SK-N-SH (cell line): ENCODE results near the gene NLGN1. TPM values are rescaled to one million over a fixed set of nuclear protein-coding genes. Genes with fewer than 3 reads are reported as not detected.

ENCODE experiments used
- CTCF ChIA-PET: fragments of 300-600, 350-600 bp; formaldehyde crosslinking; extraction: SDS; loops from one replicate; lab custom pipeline; 2021; lab: Yijun Ruan, JAX
- POLR2A ChIA-PET: fragments of 350-600 bp; sonication (Branson Sonifier 250); formaldehyde crosslinking; extraction: SDS; loops from one replicate; lab custom pipeline; 2020; ENCODE audit warnings: antibody characterized with exemption, inconsistent platforms; lab: Yijun Ruan, JAX
- DNase-seq: peaks from one replicate; pipeline ENCODE4 v3.0.0; 2012
- H2AFZ ChIP-seq: fragments of 200-600 bp; sonication (generic); 2 replicates; pipeline ENCODE4 v1.8.1; 2016; ENCODE audit warnings: antibody characterized with exemption, mild to moderate bottlenecking, low read depth
- H3F3A ChIP-seq: fragments of 200-600 bp; sonication (generic); replicated peaks from 2 replicates; pipeline ENCODE3; 2016; ENCODE audit warnings: antibody characterized with exemption, mild to moderate bottlenecking; ENCODE audit not compliant: insufficient read depth
- H3K27ac ChIP-seq, 2 experiments: fragments of 200-500 bp in 1 of 2; fragments of 200-600 bp in 1 of 2; sonication (Bioruptor generic) in 1 of 2; sonication (generic), shearing (Covaris generic) in 1 of 2; 2 replicates each; pipeline versions ENCODE4 v1.5.1 to v1.6.1; 2014 to 2016; ENCODE audit warnings: low read depth in 2 of 2, inconsistent platforms in 1 of 2, low read length in 1 of 2, mild to moderate bottlenecking in 1 of 2, mixed read lengths in 1 of 2
- H3K27me3 ChIP-seq: fragments of 200-600 bp; sonication (generic), shearing (Covaris generic); 2 replicates; pipeline ENCODE4 v1.6.1; 2016; ENCODE audit warnings: mixed run types; ENCODE audit not compliant: insufficient read depth
- H3K36me3 ChIP-seq, 2 experiments: fragments of 200-500 bp in 1 of 2; fragments of 200-600 bp in 1 of 2; sonication (Bioruptor generic) in 1 of 2; sonication (generic) in 1 of 2; replicated peaks in 1 of 2; 2 replicates each; pipeline versions ENCODE3 to v1.5.1; 2014 to 2016; ENCODE audit warnings: low read length in 1 of 2, mild to moderate bottlenecking in 1 of 2; ENCODE audit not compliant: insufficient read depth in 2 of 2, control insufficient read depth in 1 of 2
- H3K4me1 ChIP-seq, 2 experiments: fragments of 200-500 bp in 1 of 2; fragments of 200-600 bp in 1 of 2; sonication (Bioruptor generic) in 1 of 2; sonication (generic), shearing (Covaris generic) in 1 of 2; 2 replicates each; pipeline versions ENCODE4 v1.5.1 to v1.6.1; 2014 to 2016; ENCODE audit warnings: low read depth in 1 of 2, low read length in 1 of 2, mixed run types in 1 of 2; ENCODE audit not compliant: insufficient read depth in 2 of 2, control insufficient read depth in 1 of 2
- H3K4me2 ChIP-seq: fragments of 200-600 bp; sonication (generic), shearing (Covaris generic); 2 replicates; pipeline ENCODE4 v1.6.1; 2017; ENCODE audit warnings: mixed run types
- H3K4me3 ChIP-seq, 2 experiments: fragments of 200-500 bp in 1 of 2; fragments of 200-600 bp in 1 of 2; sonication (Bioruptor generic) in 1 of 2; sonication (generic), shearing (Covaris generic) in 1 of 2; 2 replicates each; pipeline versions ENCODE4 v1.5.1 to v1.8.1; 2014 to 2016; ENCODE audit warnings: low read depth in 2 of 2, inconsistent platforms in 1 of 2, low read length in 1 of 2, mild to moderate bottlenecking in 1 of 2, mixed read lengths in 1 of 2, moderate library complexity in 1 of 2
- H3K79me2 ChIP-seq: fragments of 200-600 bp; sonication (generic); 2 replicates; pipeline ENCODE4 v1.8.1; 2017; ENCODE audit warnings: mild to moderate bottlenecking; ENCODE audit not compliant: insufficient read depth
- H3K9ac ChIP-seq: fragments of 200-600 bp; sonication (generic); 2 replicates; pipeline ENCODE4 v1.6.1; 2017; ENCODE audit warnings: mixed run types
- H3K9me2 ChIP-seq: fragments of 200-600 bp; sonication (generic); 2 replicates; pipeline ENCODE4 v1.6.1; 2017; ENCODE audit warnings: mixed run types
- H3K9me3 ChIP-seq: fragments of 200-600 bp; sonication (generic); 2 replicates; pipeline ENCODE4 v1.6.1; 2017; ENCODE audit warnings: mixed run types, mild to moderate bottlenecking, moderate library complexity
- H4K20me1 ChIP-seq: fragments of 200-600 bp; sonication (generic); 2 replicates; pipeline ENCODE4 v1.6.1; 2017; ENCODE audit warnings: mild to moderate bottlenecking, mixed run types; ENCODE audit not compliant: insufficient read depth
- ELF1 ChIP-seq: IDR thresholded peaks from 2 replicates; pipeline ENCODE4 v1.4.0; 2012
- EP300 ChIP-seq, 2 experiments: IDR thresholded peaks; 2 replicates each; pipeline versions ENCODE4 v1.4.0 to v1.6.1; 2012; ENCODE audit warnings: borderline replicate concordance in 1 of 2, low read depth in 1 of 2, low read length in 1 of 2
- EZH2phosphoT487 ChIP-seq: fragments of 200-600 bp; sonication (generic); IDR thresholded peaks from 2 replicates; pipeline ENCODE4 v1.6.1; 2017; ENCODE audit warnings: low read depth, mixed run types, mild to moderate bottlenecking, antibody characterized with exemption, moderate library complexity, borderline replicate concordance
- FOSL2 ChIP-seq: IDR thresholded peaks from 2 replicates; pipeline ENCODE4 v1.4.0; 2012; ENCODE audit warnings: low read depth, mild to moderate bottlenecking, moderate library complexity, borderline replicate concordance
- GATA2 ChIP-seq: sonication (generic); formaldehyde crosslinking; IDR thresholded peaks from 2 replicates; pipeline ENCODE4 v1.5.0; 2020; ENCODE audit warnings: mild to moderate bottlenecking, missing genetic modification reagents
- JUND ChIP-seq: IDR thresholded peaks from 2 replicates; pipeline ENCODE4 v1.4.0; 2012
- MEF2A ChIP-seq: IDR thresholded peaks from 2 replicates; pipeline ENCODE4 v1.4.0; 2012; ENCODE audit warnings: low read depth, borderline replicate concordance
- MXI1 ChIP-seq: IDR thresholded peaks from 2 replicates; pipeline ENCODE4 v1.6.1; 2012; ENCODE audit warnings: mild to moderate bottlenecking, low read depth, low read length, improper control_type of control experiment
- NFIC ChIP-seq: IDR thresholded peaks from 2 replicates; pipeline ENCODE4 v1.4.0; 2012; ENCODE audit warnings: borderline replicate concordance
- NRF1 ChIP-seq: IDR thresholded peaks from 2 replicates; pipeline ENCODE4 v1.6.1; 2012; ENCODE audit warnings: low read depth, mild to moderate bottlenecking, low read length
- POLR2AphosphoS5 ChIP-seq: IDR thresholded peaks from 2 replicates; pipeline ENCODE4 v1.6.1; 2012; ENCODE audit warnings: low read depth, low read length
- RXRA ChIP-seq: IDR thresholded peaks from 2 replicates; pipeline ENCODE4 v1.4.0; 2012; ENCODE audit warnings: low read depth, mild to moderate bottlenecking, borderline replicate concordance
- SIN3A ChIP-seq: IDR thresholded peaks from 2 replicates; pipeline ENCODE4 v1.6.1; 2012; ENCODE audit warnings: low read depth, mild to moderate bottlenecking, low read length, moderate library complexity, borderline replicate concordance
- TCF12 ChIP-seq: IDR thresholded peaks from 2 replicates; pipeline ENCODE4 v1.4.0; 2012
- TEAD4 ChIP-seq: IDR thresholded peaks from 2 replicates; pipeline ENCODE4 v1.4.0; 2012; ENCODE audit warnings: mild to moderate bottlenecking, borderline replicate concordance; ENCODE audit not compliant: insufficient read depth
- YY1 ChIP-seq: IDR thresholded peaks from 2 replicates; pipeline ENCODE4 v1.4.0; 2012; ENCODE audit warnings: low read depth, mild to moderate bottlenecking
- WGBS: methylation state at CpG from one replicate; pipeline ENCODE4 v1.1.6; 2017; ENCODE audit warnings: low lambda C conversion rate; 5-methylcytosine and 5-hydroxymethylcytosine counted together
- polyA plus RNA-seq, 3 experiments: library from polyadenylated mRNA; depleted of rRNA; stranded (reverse); fragments of >200 nt; gene quantifications; 2 replicates each; pipeline ENCODE4 v1.2.3, GENCODE V29; 2012
- TF ChIP-seq, protein P1 (sequence below): fragments of 150-350 bp; IDR thresholded peaks from 2 replicates; pipeline ENCODE4 v1.6.1; 2016; ENCODE audit warnings: mild to moderate bottlenecking, low read depth, low read length
- TF ChIP-seq, protein P2 (sequence below): IDR thresholded peaks from 2 replicates; pipeline ENCODE4 v1.6.1; 2012; ENCODE audit warnings: mild to moderate bottlenecking, low read depth, low read length, moderate library complexity
- TF ChIP-seq, protein P3 (sequence below): IDR thresholded peaks from 2 replicates; pipeline ENCODE4 v1.4.0; 2012; ENCODE audit warnings: low read depth
- TF ChIP-seq, protein P4 (sequence below): IDR thresholded peaks from 2 replicates; pipeline ENCODE4 v1.4.0; 2012; ENCODE audit warnings: low read depth, borderline replicate concordance

NLGN1 gene
- polyA plus RNA-seq, 1 of the 3 experiments (the other 2 are of a cell fraction): 1.5 TPM

DNA sequence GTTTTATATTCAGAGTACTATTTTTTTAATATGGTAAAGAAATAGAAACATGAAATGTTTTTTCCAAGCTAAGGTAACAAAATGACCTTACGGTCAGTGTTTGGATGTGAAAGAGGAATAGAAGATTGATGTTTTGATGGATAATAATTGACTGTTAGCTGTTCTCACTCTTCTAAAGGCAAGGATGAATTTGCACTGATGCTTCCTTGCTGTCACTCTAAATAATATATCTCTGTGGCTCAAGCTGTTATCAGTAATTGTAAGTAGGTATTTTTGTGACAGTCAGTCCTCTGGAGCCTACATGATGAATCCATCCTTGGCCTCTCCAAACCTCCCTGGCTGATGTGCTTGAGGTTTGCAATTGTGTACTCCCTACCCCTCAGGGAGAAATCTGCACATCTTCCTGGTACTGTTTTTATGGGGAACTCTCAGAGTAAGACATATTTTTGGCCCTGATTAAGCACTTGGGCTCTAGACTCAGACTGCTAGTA, 283.7 kb downstream of the NLGN1 start:
- no peak overlapping the region for H3K4me3 ChIP-seq
- DNase-seq: no peak
- no peaks in the 10 kb centered on the region for H3K4me1 ChIP-seq
- H3K9me2 ChIP-seq: no peaks in the 10 kb centered on the region
- no peaks in the 10 kb centered on the region for H3F3A ChIP-seq
- no peaks in the 10 kb centered on the region for H4K20me1 ChIP-seq
- H3K9me3 ChIP-seq: no peaks in the 10 kb centered on the region
- no peak overlapping the region for H3K9ac ChIP-seq
- no peak for TF ChIP-seq EZH2phosphoT487
- TF ChIP-seq RXRA: no peak
- TF ChIP-seq, protein P1, sequence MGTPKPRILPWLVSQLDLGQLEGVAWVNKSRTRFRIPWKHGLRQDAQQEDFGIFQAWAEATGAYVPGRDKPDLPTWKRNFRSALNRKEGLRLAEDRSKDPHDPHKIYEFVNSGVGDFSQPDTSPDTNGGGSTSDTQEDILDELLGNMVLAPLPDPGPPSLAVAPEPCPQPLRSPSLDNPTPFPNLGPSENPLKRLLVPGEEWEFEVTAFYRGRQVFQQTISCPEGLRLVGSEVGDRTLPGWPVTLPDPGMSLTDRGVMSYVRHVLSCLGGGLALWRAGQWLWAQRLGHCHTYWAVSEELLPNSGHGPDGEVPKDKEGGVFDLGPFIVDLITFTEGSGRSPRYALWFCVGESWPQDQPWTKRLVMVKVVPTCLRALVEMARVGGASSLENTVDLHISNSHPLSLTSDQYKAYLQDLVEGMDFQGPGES: no peak
- TF ChIP-seq YY1: no peak
- TF ChIP-seq TEAD4: no peak
- no peak for TF ChIP-seq NFIC
- TF ChIP-seq MXI1: no peak
- TF ChIP-seq GATA2: no peak
- TF ChIP-seq EP300 (IDR thresholded peaks at IDR 0.05; ENCODE audit: borderline replicate concordance in 1 of 2, low read depth in 1 of 2, low read length in 1 of 2): no peak
- TF ChIP-seq, protein P2, sequence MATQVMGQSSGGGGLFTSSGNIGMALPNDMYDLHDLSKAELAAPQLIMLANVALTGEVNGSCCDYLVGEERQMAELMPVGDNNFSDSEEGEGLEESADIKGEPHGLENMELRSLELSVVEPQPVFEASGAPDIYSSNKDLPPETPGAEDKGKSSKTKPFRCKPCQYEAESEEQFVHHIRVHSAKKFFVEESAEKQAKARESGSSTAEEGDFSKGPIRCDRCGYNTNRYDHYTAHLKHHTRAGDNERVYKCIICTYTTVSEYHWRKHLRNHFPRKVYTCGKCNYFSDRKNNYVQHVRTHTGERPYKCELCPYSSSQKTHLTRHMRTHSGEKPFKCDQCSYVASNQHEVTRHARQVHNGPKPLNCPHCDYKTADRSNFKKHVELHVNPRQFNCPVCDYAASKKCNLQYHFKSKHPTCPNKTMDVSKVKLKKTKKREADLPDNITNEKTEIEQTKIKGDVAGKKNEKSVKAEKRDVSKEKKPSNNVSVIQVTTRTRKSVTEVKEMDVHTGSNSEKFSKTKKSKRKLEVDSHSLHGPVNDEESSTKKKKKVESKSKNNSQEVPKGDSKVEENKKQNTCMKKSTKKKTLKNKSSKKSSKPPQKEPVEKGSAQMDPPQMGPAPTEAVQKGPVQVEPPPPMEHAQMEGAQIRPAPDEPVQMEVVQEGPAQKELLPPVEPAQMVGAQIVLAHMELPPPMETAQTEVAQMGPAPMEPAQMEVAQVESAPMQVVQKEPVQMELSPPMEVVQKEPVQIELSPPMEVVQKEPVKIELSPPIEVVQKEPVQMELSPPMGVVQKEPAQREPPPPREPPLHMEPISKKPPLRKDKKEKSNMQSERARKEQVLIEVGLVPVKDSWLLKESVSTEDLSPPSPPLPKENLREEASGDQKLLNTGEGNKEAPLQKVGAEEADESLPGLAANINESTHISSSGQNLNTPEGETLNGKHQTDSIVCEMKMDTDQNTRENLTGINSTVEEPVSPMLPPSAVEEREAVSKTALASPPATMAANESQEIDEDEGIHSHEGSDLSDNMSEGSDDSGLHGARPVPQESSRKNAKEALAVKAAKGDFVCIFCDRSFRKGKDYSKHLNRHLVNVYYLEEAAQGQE: no peak
- no peak for TF ChIP-seq SIN3A
- TF ChIP-seq FOSL2: no peak
- no peak for TF ChIP-seq JUND
- TF ChIP-seq, protein P3, sequence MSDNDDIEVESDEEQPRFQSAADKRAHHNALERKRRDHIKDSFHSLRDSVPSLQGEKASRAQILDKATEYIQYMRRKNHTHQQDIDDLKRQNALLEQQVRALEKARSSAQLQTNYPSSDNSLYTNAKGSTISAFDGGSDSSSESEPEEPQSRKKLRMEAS: no peak
- TF ChIP-seq TCF12: no peak
- TF ChIP-seq NRF1: no peak
- TF ChIP-seq MEF2A: no peak
- no peak for TF ChIP-seq ELF1
- TF ChIP-seq, protein P4, sequence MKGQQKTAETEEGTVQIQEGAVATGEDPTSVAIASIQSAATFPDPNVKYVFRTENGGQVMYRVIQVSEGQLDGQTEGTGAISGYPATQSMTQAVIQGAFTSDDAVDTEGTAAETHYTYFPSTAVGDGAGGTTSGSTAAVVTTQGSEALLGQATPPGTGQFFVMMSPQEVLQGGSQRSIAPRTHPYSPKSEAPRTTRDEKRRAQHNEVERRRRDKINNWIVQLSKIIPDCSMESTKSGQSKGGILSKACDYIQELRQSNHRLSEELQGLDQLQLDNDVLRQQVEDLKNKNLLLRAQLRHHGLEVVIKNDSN: no peak
- TF ChIP-seq POLR2AphosphoS5: no peak
- no peak overlapping the region for H2AFZ ChIP-seq
- ChIA-PET CTCF (no interaction called here), POLR2A (no interaction called here)
- WGBS: 96% methylated on average over 1 of the region's 1 CpG
- H3K27ac ChIP-seq: no peak overlapping the region
- H3K27me3 ChIP-seq: no peaks in the 10 kb centered on the region
- H3K79me2 ChIP-seq: no peaks in the 10 kb centered on the region
- H3K36me3 ChIP-seq: no peaks in the 10 kb centered on the region
- no peak overlapping the region for H3K4me2 ChIP-seq
